Kidney capillary endothelial cell (primary cell): ENCODE results near the gene TRAPPC2L.
A peak's percentile ranks its signal among the peaks of the same experiment; 100 is the strongest.

Experiments
- DNase-seq: peaks from one replicate; pipeline ENCODE4 v3.0.0-alpha.2; 2018; ENCODE audit warnings: low spot score

The TRAPPC2L gene

GRCh38 chr16:88856828-88857727, at the start of gene TRAPPC2L, which contains the start of gene GALNS:
TSS of gene TRAPPC2L (plus strand) at chr16:88857127. CDS start at chr16:88857151, 24 bp downstream.
TSS of gene GALNS (minus strand) at chr16:88856947. CDS start at chr16:88856877, 70 bp downstream.
- peak; percentile 92 for DNase-seq

GRCh38 chr16:88807142-88807625, 49.7 kb upstream of the TRAPPC2L start:
- DNase-seq, result no peak

GRCh38 chr16:88807626-88808453, 49.1 kb upstream of the TRAPPC2L start:
- no peak for DNase-seq

GRCh38 chr16:88809068-88809675, 47.8 kb upstream of the TRAPPC2L start:
- DNase-seq, result no peak

GRCh38 chr16:88809676-88810165, 47.2 kb upstream of the TRAPPC2L start:
- DNase-seq, result no peak

- DNase-seq, result no peak
These were observed 46.6 kb upstream of the TRAPPC2L start for GRCh38 chr16:88810166-88810911.

GRCh38 chr16:88810912-88811768, 45.8 kb upstream of the TRAPPC2L start:
- peak; percentile 51 for DNase-seq

- DNase-seq, result peak; percentile 86
These were observed 45.0 kb upstream of the TRAPPC2L start, which contains the start of gene APRT for GRCh38 chr16:88811769-88812512. TSS of gene APRT (minus strand) at chr16:88811928. CDS start at chr16:88811899, 29 bp downstream.

- no peak for DNase-seq
These were observed 44.2 kb upstream of the TRAPPC2L start for GRCh38 chr16:88812513-88813268.

- DNase-seq, result no peak
These were observed 43.4 kb upstream of the TRAPPC2L start for GRCh38 chr16:88813269-88814143.

- DNase-seq, result no peak
These were observed 42.8 kb upstream of the TRAPPC2L start for GRCh38 chr16:88814144-88814502.

GRCh38 chr16:88815227-88815626, 41.7 kb upstream of the TRAPPC2L start:
- DNase-seq, result no peak

- no peak for DNase-seq
These were observed 40.9 kb upstream of the TRAPPC2L start for GRCh38 chr16:88815901-88816589.

- no peak for DNase-seq
These were observed 40.0 kb upstream of the TRAPPC2L start for GRCh38 chr16:88816736-88817535.

- no peak for DNase-seq
These were observed 38.9 kb upstream of the TRAPPC2L start for GRCh38 chr16:88817785-88818574.

GRCh38 chr16:88818575-88818874, 38.4 kb upstream of the TRAPPC2L start:
- no peak for DNase-seq
